Thoracic aorta (tissue), 2 donors: ENCODE data around the gene R3HDM2. TPM values are rescaled to one million over a fixed set of nuclear protein-coding genes. Genes with fewer than 3 reads are reported as not detected.

Experiments used
- ATAC-seq: fragments of 150-250 bp; one replicate; pipeline ENCODE4 v1.8.0; 2017; ENCODE audit warnings: low read depth; ENCODE audit not compliant: insufficient number of reproducible peaks, low FRiP score
- DNase-seq: peaks from one replicate; pipeline ENCODE4 v3.0.0-alpha.2; 2020; ENCODE audit warnings: low spot score
- H3K27ac ChIP-seq, 2 donors: fragments of 200-600 bp; sonication (generic); 1 replicate in 1 of 2; 2 replicates in 1 of 2; pipeline ENCODE4 v1.5.1; 2016; ENCODE audit warnings: mild to moderate bottlenecking in 2 of 2, moderate library complexity in 2 of 2
- H3K27me3 ChIP-seq: fragments of 200-600 bp; sonication (generic); replicated peaks from 2 replicates; pipeline ENCODE4 v1.6.0; 2016; ENCODE audit warnings: mild to moderate bottlenecking; ENCODE audit not compliant: insufficient read depth
- H3K36me3 ChIP-seq: fragments of 200-600 bp; sonication (generic); one replicate; pipeline ENCODE4 v1.5.1; 2016
- H3K4me1 ChIP-seq, 2 donors: fragments of 200-600 bp; sonication (generic); 1 replicate in 1 of 2; 2 replicates in 1 of 2; pipeline versions ENCODE4 v1.5.1 to v1.6.0; 2016; ENCODE audit warnings: low read depth in 2 of 2, mild to moderate bottlenecking in 1 of 2; ENCODE audit not compliant: control insufficient read depth in 1 of 2
- H3K4me3 ChIP-seq: fragments of 200-600 bp; sonication (generic); 2 replicates; pipeline ENCODE4 v1.5.1; 2016; ENCODE audit warnings: mild to moderate bottlenecking
- H3K9me3 ChIP-seq: fragments of 200-600 bp; sonication (generic); 2 replicates; pipeline ENCODE4 v1.5.1; 2016
- CTCF ChIP-seq: fragments of 200-600 bp; sonication (generic); IDR thresholded peaks from one replicate; pipeline ENCODE4 v1.5.1; 2019; ENCODE audit warnings: antibody characterized with exemption
- total RNA-seq, 2 donors: library from RNA; depleted of rRNA; stranded (reverse); fragments of >200 nt; gene quantifications; one replicate each; pipeline versions ENCODE4 v1.1.0 to v1.2.3, GENCODE V29; 2016

Gene R3HDM2
- total RNA-seq, 2 donors from 2014 or later: 26.5 to 62.4 TPM

GRCh38 chr12:57352166-57352565 is 78.7 kb downstream of the R3HDM2 start:
- Histone ChIP-seq H3K4me1 (no peaks in the 10 kb centered on the region), H3K4me3 (no peak overlapping the region), H3K36me3 (no peaks in the 10 kb centered on the region), H3K27ac (no peak overlapping the region), H3K9me3 (peaks cover 4% of the 10 kb centered on the region), H3K27me3 (no peaks in the 10 kb centered on the region)
- TF ChIP-seq CTCF: no peak
- DNase-seq (no peak), ATAC-seq (no peak)

- DNase-seq: no peak
- peaks cover 4% of the 10 kb centered on the region for H3K9me3 ChIP-seq
- H3K27ac ChIP-seq: no peak overlapping the region
- no peak overlapping the region for H3K4me3 ChIP-seq
- no peaks in the 10 kb centered on the region for H3K36me3 ChIP-seq
- H3K27me3 ChIP-seq: no peaks in the 10 kb centered on the region
- TF ChIP-seq CTCF: no peak
- ATAC-seq: no peak
- peaks cover 0 to 6% of the 10 kb centered on the region in 2 donors for H3K4me1 ChIP-seq
Observed at GRCh38 chr12:57347284-57347683, 83.6 kb downstream of the R3HDM2 start.

GRCh38 chr12:57343703-57344378 is 87.0 kb downstream of the R3HDM2 start:
- no peaks in the 10 kb centered on the region for H3K36me3 ChIP-seq
- H3K27ac ChIP-seq: no peak overlapping the region
- H3K4me3 ChIP-seq: no peak overlapping the region
- TF ChIP-seq CTCF: no peak
- no peaks in the 10 kb centered on the region for H3K27me3 ChIP-seq
- peaks cover 4% of the 10 kb centered on the region for H3K9me3 ChIP-seq
- DNase-seq (no peak), ATAC-seq (no peak)
- peaks cover 14 to 32% of the 10 kb centered on the region in 2 donors for H3K4me1 ChIP-seq

- Histone ChIP-seq H3K4me3 (no peak overlapping the region), H3K36me3 (no peaks in the 10 kb centered on the region), H3K9me3 (no peaks in the 10 kb centered on the region), H3K27ac (peak overlapping the region in 1 of 2 donors; percentile 32), H3K27me3 (no peaks in the 10 kb centered on the region), H3K4me1 (peaks cover 14 to 32% of the 10 kb centered on the region in 2 donors)
- ATAC-seq (no peak), DNase-seq (no peak)
- no peak for TF ChIP-seq CTCF
Observed at GRCh38 chr12:57342207-57342691, 88.6 kb downstream of the R3HDM2 start.

- ATAC-seq (no peak), DNase-seq (no peak)
- no peaks in the 10 kb centered on the region for H3K36me3 ChIP-seq
- H3K4me1 ChIP-seq: peaks cover 14 to 32% of the 10 kb centered on the region in 2 donors
- no peaks in the 10 kb centered on the region for H3K27me3 ChIP-seq
- no peak overlapping the region for H3K4me3 ChIP-seq
- H3K27ac ChIP-seq: no peak overlapping the region
- no peaks in the 10 kb centered on the region for H3K9me3 ChIP-seq
- no peak for TF ChIP-seq CTCF
Observed at GRCh38 chr12:57341275-57341990, 89.4 kb downstream of the R3HDM2 start.
